T-cell (primary cell): Measurements from ENCODE around the gene WDR43. TPM values are rescaled to one million over a fixed set of nuclear protein-coding genes. Genes with fewer than 3 reads are reported as not detected.

Experiments
- ATAC-seq, 4 experiments: fragments of 200-7000 bp in 3 of 4; fragments of 150-1000 bp in 1 of 4; cut with Tn5 transposase; replicated peaks in 1 of 4; 1 replicate in 3 of 4; 2 replicates in 1 of 4; pipeline ENCODE4 v1.10.0; 2021; ENCODE audit warnings: moderate library complexity in 3 of 4, mild to moderate bottlenecking in 2 of 4, moderate number of reproducible peaks in 1 of 4
- CTCF ChIA-PET, 2 donors: fragments of 300-600 bp; sonication (Branson Sonifier 250); formaldehyde crosslinking; loops; one replicate each; lab custom pipeline; 2022; ENCODE audit warnings: antibody characterized with exemption in 2 of 2; lab: Charles Lee
- POLR2A ChIA-PET, 2 donors: fragments of 300-600 bp; sonication (Branson Sonifier 250); formaldehyde crosslinking; loops; one replicate each; lab custom pipeline; 2022; ENCODE audit warnings: antibody characterized with exemption in 2 of 2; lab: Charles Lee
- DNase-seq, 35 experiments: peaks; one replicate each; pipeline versions ENCODE4 v3.0.0 to v3.0.0-alpha.2; 2013 to 2023
- H3K27ac ChIP-seq: one replicate; pipeline ENCODE4 v1.5.1; 2013; ENCODE audit warnings: low read length
- H3K27me3 ChIP-seq, 2 experiments: replicated peaks in 1 of 2; 1 replicate in 1 of 2; 2 replicates in 1 of 2; pipeline versions ENCODE4 v1.6.1 to v1.7.0; 2013; ENCODE audit warnings: low read length in 1 of 2, mixed read lengths in 1 of 2; ENCODE audit not compliant: control insufficient read depth in 2 of 2, insufficient read depth in 2 of 2; ENCODE audit errors: extremely low read depth in 1 of 2
- H3K36me3 ChIP-seq, 2 donors: 1 replicate in 1 of 2; 2 replicates in 1 of 2; pipeline versions ENCODE4 v1.6.1 to v1.7.0; 2013; ENCODE audit warnings: low read length in 1 of 2; ENCODE audit not compliant: control insufficient read depth in 2 of 2, insufficient read depth in 1 of 2; ENCODE audit errors: extremely low read depth in 1 of 2
- H3K4me1 ChIP-seq, 2 experiments: 1 replicate in 1 of 2; 2 replicates in 1 of 2; pipeline versions ENCODE4 v1.6.1 to v1.7.0; 2013; ENCODE audit warnings: low read length in 2 of 2, mixed read lengths in 1 of 2; ENCODE audit not compliant: insufficient read depth in 2 of 2, control insufficient read depth in 1 of 2; ENCODE audit errors: extremely low read depth in 1 of 2
- H3K4me3 ChIP-seq, 2 donors: 1 replicate in 1 of 2; 2 replicates in 1 of 2; pipeline versions ENCODE4 v1.5.1 to v1.7.0; 2013; ENCODE audit warnings: mild to moderate bottlenecking in 2 of 2, low read length in 1 of 2, moderate library complexity in 1 of 2; ENCODE audit not compliant: control insufficient read depth in 1 of 2; ENCODE audit errors: extremely low read depth in 1 of 2
- H3K9me3 ChIP-seq: 2 replicates; pipeline ENCODE4 v1.7.0; 2013
- H3K27ac Mint-ChIP-seq, 2 donors: one replicate each; pipeline ENCODE4 v1.8.0; 2020 to 2021; ENCODE audit warnings: mild to moderate bottlenecking in 2 of 2, mixed read lengths in 2 of 2
- H3K27me3 Mint-ChIP-seq, 2 donors: one replicate each; pipeline ENCODE4 v1.8.0; 2021 to 2022; ENCODE audit warnings: mixed read lengths in 2 of 2
- H3K36me3 Mint-ChIP-seq: one replicate; pipeline ENCODE4 v1.8.0; 2021; ENCODE audit warnings: mixed read lengths
- H3K4me1 Mint-ChIP-seq, 3 donors: one replicate each; pipeline ENCODE4 v1.8.0; 2020 to 2022; ENCODE audit warnings: mixed read lengths in 3 of 3, mild to moderate bottlenecking in 1 of 3
- H3K4me3 Mint-ChIP-seq, 3 donors: one replicate each; pipeline ENCODE4 v1.8.0; 2020 to 2022; ENCODE audit warnings: mild to moderate bottlenecking in 3 of 3, mixed read lengths in 3 of 3, moderate library complexity in 3 of 3
- H3K9me3 Mint-ChIP-seq, 3 donors: one replicate each; pipeline ENCODE4 v1.8.0; 2020 to 2022; ENCODE audit warnings: mixed read lengths in 3 of 3
- WGBS: methylation state at CpG from one replicate; pipeline ENCODE4 v1.1.5; 2013; ENCODE audit warnings: missing lambda C conversion rate; ENCODE audit not compliant: insufficient coverage; 5-methylcytosine and 5-hydroxymethylcytosine counted together
- total RNA-seq, 35 experiments: library from RNA in 6 of 35; stranded (reverse) in 6 of 35; fragments of 120-200 nt in 1 of 35; gene quantifications; one replicate each; pipeline versions ENCODE4 v1.2.1 to v1.2.4 and lab custom pipeline; 2013 to 2026

WDR43 gene
- total RNA-seq, 5 donors from 2014 or later (not counting 1 experiment from before 2014, with no cell fraction given): 58.0 to 68.4 (median 62.9) TPM

- H3K4me3 ChIP-seq: no peak overlapping the region
- H3K27ac Mint-ChIP-seq: no peak overlapping the region
- no peak overlapping the region for H3K4me3 Mint-ChIP-seq
- DNase-seq (no peak), ATAC-seq (no peak)
- CTCF ChIA-PET: no interaction called here
- no peaks in the 10 kb centered on the region for H3K4me1 Mint-ChIP-seq
- no peaks in the 10 kb centered on the region for H3K9me3 Mint-ChIP-seq
- H3K9me3 ChIP-seq: no peaks in the 10 kb centered on the region
- 78% methylated on average over 7 of the region's 7 CpGs for WGBS
- no peaks in the 10 kb centered on the region for H3K4me1 ChIP-seq
- H3K27me3 ChIP-seq: peaks cover 0 to 7% of the 10 kb centered on the region in 2 experiments
- no peaks in the 10 kb centered on the region for H3K27me3 Mint-ChIP-seq
- POLR2A ChIA-PET: no interaction called here
- H3K36me3 ChIP-seq: no peaks in the 10 kb centered on the region
- H3K36me3 Mint-ChIP-seq: no peaks in the 10 kb centered on the region
- H3K27ac ChIP-seq: no peak overlapping the region
Observed at GRCh38 chr2:28979041-28979440, 84.6 kb downstream of the WDR43 start.

- DNase-seq (no peak), ATAC-seq (no peak)
- Mint-ChIP-seq H3K4me1 (no peaks in the 10 kb centered on the region), H3K27ac (no peak overlapping the region), H3K36me3 (no peaks in the 10 kb centered on the region), H3K9me3 (no peaks in the 10 kb centered on the region), H3K4me3 (no peak overlapping the region), H3K27me3 (no peaks in the 10 kb centered on the region)
- WGBS: 75% methylated on average over 7 of the region's 13 CpGs
- no peaks in the 10 kb centered on the region for H3K9me3 ChIP-seq
- POLR2A ChIA-PET: no interaction called here
- H3K4me1 ChIP-seq: no peaks in the 10 kb centered on the region
- H3K27me3 ChIP-seq: peaks cover 0 to 7% of the 10 kb centered on the region in 2 experiments
- no peak overlapping the region for H3K27ac ChIP-seq
- H3K36me3 ChIP-seq: no peaks in the 10 kb centered on the region
- H3K4me3 ChIP-seq: no peak overlapping the region
- CTCF ChIA-PET: no interaction called here
Observed at GRCh38 chr2:28979576-28980366, 85.3 kb downstream of the WDR43 start.

GRCh38 chr2:28980368-28981015 lies 86.0 kb downstream of the WDR43 start:
- H3K4me1 ChIP-seq: no peaks in the 10 kb centered on the region
- Mint-ChIP-seq H3K27me3 (no peaks in the 10 kb centered on the region), H3K27ac (no peak overlapping the region), H3K4me1 (no peaks in the 10 kb centered on the region), H3K36me3 (no peaks in the 10 kb centered on the region), H3K4me3 (no peak overlapping the region), H3K9me3 (no peaks in the 10 kb centered on the region)
- POLR2A ChIA-PET: no interaction called here
- 100% methylated on average over 1 of the region's 3 CpGs for WGBS
- no peak for DNase-seq
- H3K27ac ChIP-seq: no peak overlapping the region
- CTCF ChIA-PET: no interaction called here
- H3K4me3 ChIP-seq: no peak overlapping the region
- ATAC-seq: no peak
- H3K9me3 ChIP-seq: no peaks in the 10 kb centered on the region
- H3K36me3 ChIP-seq: no peaks in the 10 kb centered on the region
- H3K27me3 ChIP-seq: peaks cover 0 to 7% of the 10 kb centered on the region in 2 experiments

- CTCF ChIA-PET: no interaction called here
- Histone ChIP-seq H3K4me1 (no peaks in the 10 kb centered on the region), H3K9me3 (no peaks in the 10 kb centered on the region), H3K27ac (no peak within 1 kb of the TSS), H3K27me3 (peaks cover 0 to 7% of the 10 kb centered on the region in 2 experiments), H3K36me3 (no peaks in the 10 kb centered on the region), H3K4me3 (no peak within 1 kb of the TSS)
- no peaks in the 10 kb centered on the region for H3K9me3 Mint-ChIP-seq
- DNase-seq (no peak), ATAC-seq (no peak)
- H3K27ac Mint-ChIP-seq: no peak within 1 kb of the TSS
- no peaks in the 10 kb centered on the region for H3K36me3 Mint-ChIP-seq
- POLR2A ChIA-PET: no interaction called here
- WGBS: 80% methylated on average over 10 of the region's 10 CpGs
- no peaks in the 10 kb centered on the region for H3K4me1 Mint-ChIP-seq
- H3K4me3 Mint-ChIP-seq: no peak within 1 kb of the TSS
- no peaks in the 10 kb centered on the region for H3K27me3 Mint-ChIP-seq
Observed at GRCh38 chr2:28981016-28981441, 86.6 kb downstream of the WDR43 start, which contains the start of gene TOGARAM2. Gene TOGARAM2 (plus strand): TSS chr2:28981298. CDS start chr2:28994835, 13,537 bp downstream.

- no peaks in the 10 kb centered on the region for H3K36me3 ChIP-seq
- Mint-ChIP-seq H3K36me3 (no peaks in the 10 kb centered on the region), H3K4me1 (no peaks in the 10 kb centered on the region), H3K27ac (no peak overlapping the region), H3K4me3 (no peak overlapping the region), H3K9me3 (no peaks in the 10 kb centered on the region), H3K27me3 (no peaks in the 10 kb centered on the region)
- ATAC-seq (no peak), DNase-seq (no peak)
- 84% methylated on average over 8 of the region's 11 CpGs for WGBS
- H3K4me3 ChIP-seq: no peak overlapping the region
- H3K4me1 ChIP-seq: no peaks in the 10 kb centered on the region
- H3K9me3 ChIP-seq: no peaks in the 10 kb centered on the region
- ChIA-PET CTCF (no interaction called here), POLR2A (no interaction called here)
- no peak overlapping the region for H3K27ac ChIP-seq
- H3K27me3 ChIP-seq: peaks cover 0 to 7% of the 10 kb centered on the region in 2 experiments
Observed at GRCh38 chr2:28981620-28982376, 87.3 kb downstream of the WDR43 start.

GRCh38 chr2:28982381-28982950 lies 88.0 kb downstream of the WDR43 start:
- DNase-seq (no peak), ATAC-seq (no peak)
- Mint-ChIP-seq H3K4me1 (no peaks in the 10 kb centered on the region), H3K27ac (no peak overlapping the region), H3K36me3 (no peaks in the 10 kb centered on the region), H3K4me3 (no peak overlapping the region), H3K9me3 (no peaks in the 10 kb centered on the region), H3K27me3 (no peaks in the 10 kb centered on the region)
- Histone ChIP-seq H3K27ac (no peak overlapping the region), H3K36me3 (no peaks in the 10 kb centered on the region), H3K4me3 (no peak overlapping the region), H3K27me3 (peaks cover 0 to 3% of the 10 kb centered on the region in 2 experiments), H3K9me3 (no peaks in the 10 kb centered on the region), H3K4me1 (no peaks in the 10 kb centered on the region)
- WGBS: 85% methylated on average over 4 of the region's 8 CpGs
- POLR2A ChIA-PET: no interaction called here
- CTCF ChIA-PET: no interaction called here
